ENCODE data around the gene ABCB1. TPM values are rescaled to one million over a fixed set of nuclear protein-coding genes. Genes with fewer than 3 reads are reported as not detected.
A peak's percentile ranks its signal among the peaks of the same experiment; 100 is the strongest.

ABCB1 gene
- total RNA-seq (1 to 10 TPM; 1.6 to 7.1 (median 2.7) TPM), polyA plus RNA-seq (1 to 10 TPM; 1.3 to 4.3 TPM)
- long read RNA-seq, donor 1 = 0 reads
- long read RNA-seq, donor 2, full-length matches to known transcripts = 2 of 6 reads
- long read RNA-seq, donor 2, partial matches to known transcripts = 1 of 6 reads
- long read RNA-seq, donor 2, other reads (novel, unspliced or antisense) = 3 of 6 reads
- long read RNA-seq, donor 3, full-length matches to known transcripts = 1 of 5 reads
- long read RNA-seq, donor 3, partial matches to known transcripts = 2 of 5 reads
- long read RNA-seq, donor 3, other reads (novel, unspliced or antisense) = 2 of 5 reads

- WGBS, 2 donors = 2% methylated on average over 61 of the region's 61 CpGs
- peak within 1 kb of the TSS in 5 of 10 donors; percentile 6 to 32 (median 20) for H3K27ac ChIP-seq
- peaks cover 0 to 47% (median 29%) of the 10 kb centered on the region in 7 donors for H3K27me3 ChIP-seq
- H3K36me3 ChIP-seq = no peaks in the 10 kb centered on the region
- TF ChIP-seq CTCF (IDR thresholded peaks at IDR 0.05) = peak in 1 of 9 donors; percentile 23
- H3K4me1 ChIP-seq = peaks cover 0 to 16% (median 5%) of the 10 kb centered on the region in 9 donors
- H3K4me3 ChIP-seq = peak within 1 kb of the TSS; percentile 31 to 62 (median 51)
- DNase-seq (peak; percentile 17 to 30), ATAC-seq (peak; percentile 76 to 97 (median 94))
- no peaks in the 10 kb centered on the region for H3K9me3 ChIP-seq
- intact Hi-C loops (cut with DNase I) = no loop called here
Measured at GRCh38 chr7:87600130-87601124, at the start of gene ABCB1. TSS of gene ABCB1 (minus strand) at chr7:87600884. CDS start at chr7:87600184, 700 bp downstream.

GRCh38 chr7:87648316-87648715 lies 47.6 kb upstream of the ABCB1 start:
- ATAC-seq = no peak
- no peak for DNase-seq
- intact Hi-C loops (cut with DNase I) = no loop called here

GRCh38 chr7:87645446-87645845 lies 44.8 kb upstream of the ABCB1 start:
- H3K27ac ChIP-seq = no peak overlapping the region
- 90 to 97% methylated on average over 1 of the region's 1 CpG for WGBS, 2 donors
- intact Hi-C loops (cut with DNase I) = no loop called here
- no peak for TF ChIP-seq CTCF (IDR thresholded peaks at IDR 0.05)
- H3K27me3 ChIP-seq = no peaks in the 10 kb centered on the region
- H3K4me1 ChIP-seq = no peaks in the 10 kb centered on the region
- H3K4me3 ChIP-seq = no peak overlapping the region
- ATAC-seq = no peak
- no peaks in the 10 kb centered on the region for H3K9me3 ChIP-seq
- no peaks in the 10 kb centered on the region for H3K36me3 ChIP-seq
- no peak for DNase-seq

More at GRCh38 chr7:87648316-87648715, 47.6 kb upstream of the ABCB1 start:
- Histone ChIP-seq H3K4me1 (no peaks in the 10 kb centered on the region), H3K27ac (no peak overlapping the region), H3K4me3 (no peak overlapping the region), H3K36me3 (no peaks in the 10 kb centered on the region), H3K9me3 (no peaks in the 10 kb centered on the region), H3K27me3 (no peaks in the 10 kb centered on the region)
- TF ChIP-seq CTCF (IDR thresholded peaks at IDR 0.05) = no peak
- 96 to 100% methylated on average over 1 of the region's 1 CpG for WGBS, 2 donors

GRCh38 chr7:87635921-87636320 lies 35.2 kb upstream of the ABCB1 start:
- no peak for TF ChIP-seq CTCF (IDR thresholded peaks at IDR 0.05)
- WGBS, 2 donors = 87 to 93% methylated on average over 1 of the region's 1 CpG
- no peak for ATAC-seq

More at GRCh38 chr7:87635921-87636320, 35.2 kb upstream of the ABCB1 start:
- intact Hi-C loops (cut with DNase I) = loop anchor here in 1 of 10 donors (5.0 kb wide), 1 partner anchor 51 kb away; no protein-coding TSS in a partner anchor
- Histone ChIP-seq H3K4me1 (no peaks in the 10 kb centered on the region), H3K27me3 (no peaks in the 10 kb centered on the region), H3K4me3 (no peak overlapping the region), H3K36me3 (no peaks in the 10 kb centered on the region), H3K9me3 (peaks cover 0 to 9% (median 0%) of the 10 kb centered on the region in 11 donors), H3K27ac (no peak overlapping the region)
- DNase-seq = no peak
